ENCODE measurements around the gene BAAT.
"Not testable (repeated sequence)": the region's sequence is repeated elsewhere in the genome, so short reads cannot be mapped to it uniquely, and the experiment has no call there.

Gene BAAT

DNA sequence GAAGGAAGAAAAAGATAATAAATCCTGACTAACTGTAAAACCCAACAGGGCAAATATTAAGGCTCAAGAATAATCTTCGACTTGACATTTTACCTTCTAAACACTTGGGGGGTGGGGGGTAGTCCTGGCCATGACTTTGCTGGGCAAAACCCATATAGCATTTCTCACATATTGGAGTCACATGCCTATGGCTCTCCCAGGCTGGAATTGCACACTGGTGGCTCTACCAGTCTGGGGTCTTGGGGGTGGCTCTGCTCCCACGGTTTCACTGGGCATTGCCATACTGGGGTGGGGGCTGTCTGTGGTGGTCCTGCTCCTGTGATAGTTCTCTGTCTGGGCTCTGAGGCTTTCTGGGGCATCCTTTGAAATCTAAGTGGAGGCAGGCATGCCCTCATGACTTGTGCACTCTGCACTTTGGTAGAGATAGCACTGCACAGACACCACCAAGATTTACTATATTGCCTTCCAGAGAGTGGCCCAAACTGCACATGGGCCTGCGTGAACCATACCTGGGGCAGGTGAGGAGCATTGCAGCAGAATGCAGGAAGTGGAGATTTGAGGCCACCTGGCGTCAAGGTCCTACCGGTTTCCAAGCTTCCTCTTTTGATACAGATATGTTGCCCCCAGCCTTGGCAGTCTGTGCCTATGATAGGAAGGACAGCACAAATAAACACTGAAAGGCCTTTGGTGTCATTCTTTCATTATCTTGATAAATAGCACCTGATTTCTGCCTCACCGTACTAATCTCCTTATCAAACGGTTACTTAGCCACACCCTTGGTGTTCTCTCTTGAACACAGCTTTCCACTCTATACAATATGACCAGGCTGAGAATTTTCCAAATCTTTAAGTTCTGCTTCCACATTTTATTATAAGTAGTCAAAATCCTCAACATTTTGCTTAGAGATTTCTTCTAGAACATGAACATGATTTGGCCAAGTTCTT, 29.8 kb downstream of the BAAT start:
- DNase-seq (ENCODE audit: low spot score in 2 of 2) (no peak), ATAC-seq (no peak)
- Mint-ChIP-seq H3K9me3 (no peaks in the 10 kb centered on the region), H3K4me1 (no peaks in the 10 kb centered on the region), H3K36me3 (no peaks in the 10 kb centered on the region), H3K27ac (no peak overlapping the region), H3K4me3 (no peak overlapping the region)

DNA sequence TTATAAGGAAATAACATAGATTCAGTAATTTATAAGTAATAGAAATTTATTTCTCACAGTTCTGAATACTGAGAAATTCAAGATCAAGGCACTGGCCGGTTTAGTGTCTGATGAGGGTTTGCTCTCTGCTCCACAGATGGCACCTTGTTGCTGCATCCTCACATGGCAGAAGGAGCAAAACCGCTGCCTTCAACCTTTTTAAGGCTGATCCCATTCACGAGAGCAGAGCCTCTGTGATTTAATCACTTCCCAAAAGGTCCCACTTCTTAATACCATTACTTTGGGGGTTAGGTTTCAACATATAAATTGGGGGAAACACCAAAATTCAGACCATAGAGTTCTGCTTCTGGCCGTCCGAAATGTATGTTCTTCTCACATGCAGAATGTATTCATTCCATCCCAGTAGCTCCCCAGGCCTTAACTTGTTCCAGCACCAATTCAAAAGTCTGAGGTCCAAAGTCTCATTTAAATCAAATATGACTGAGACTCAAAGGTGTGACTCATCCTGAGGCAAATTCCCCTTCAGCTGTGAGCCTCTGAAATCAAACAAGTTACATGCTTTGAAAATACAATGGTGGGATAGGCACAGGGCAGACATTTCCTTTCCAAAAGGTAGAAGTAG, 30.6 kb downstream of the BAAT start:
- Mint-ChIP-seq H3K4me3 (no peak overlapping the region), H3K4me1 (no peaks in the 10 kb centered on the region), H3K36me3 (no peaks in the 10 kb centered on the region), H3K27ac (no peak overlapping the region), H3K9me3 (no peaks in the 10 kb centered on the region)
- DNase-seq (ENCODE audit: low spot score in 2 of 2) (no peak), ATAC-seq (no peak)

DNA sequence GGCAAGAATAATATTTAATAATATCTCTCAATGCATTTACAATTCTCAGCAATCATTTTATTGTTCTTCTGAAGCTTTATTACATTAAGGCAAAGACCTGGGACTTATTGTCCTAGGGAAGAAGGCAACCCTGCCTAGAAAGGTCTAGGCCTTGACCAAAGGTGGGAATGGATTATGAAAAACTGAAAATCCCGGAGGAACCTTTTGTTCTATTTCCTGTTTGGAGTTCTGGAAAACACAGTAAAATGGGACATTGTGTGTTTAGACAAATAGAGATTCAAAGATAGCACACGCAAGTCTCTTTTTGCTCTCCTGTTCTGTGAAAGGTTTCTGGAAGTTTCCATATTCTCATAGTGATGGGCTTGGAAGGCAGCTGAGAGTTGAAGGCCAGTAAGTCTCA, 31.1 kb downstream of the BAAT start:
- Mint-ChIP-seq H3K4me3 (no peak overlapping the region), H3K4me1 (no peaks in the 10 kb centered on the region), H3K36me3 (no peaks in the 10 kb centered on the region), H3K27ac (no peak overlapping the region), H3K9me3 (no peaks in the 10 kb centered on the region)
- ATAC-seq (no peak), DNase-seq (ENCODE audit: low spot score in 2 of 2) (no peak)

DNA sequence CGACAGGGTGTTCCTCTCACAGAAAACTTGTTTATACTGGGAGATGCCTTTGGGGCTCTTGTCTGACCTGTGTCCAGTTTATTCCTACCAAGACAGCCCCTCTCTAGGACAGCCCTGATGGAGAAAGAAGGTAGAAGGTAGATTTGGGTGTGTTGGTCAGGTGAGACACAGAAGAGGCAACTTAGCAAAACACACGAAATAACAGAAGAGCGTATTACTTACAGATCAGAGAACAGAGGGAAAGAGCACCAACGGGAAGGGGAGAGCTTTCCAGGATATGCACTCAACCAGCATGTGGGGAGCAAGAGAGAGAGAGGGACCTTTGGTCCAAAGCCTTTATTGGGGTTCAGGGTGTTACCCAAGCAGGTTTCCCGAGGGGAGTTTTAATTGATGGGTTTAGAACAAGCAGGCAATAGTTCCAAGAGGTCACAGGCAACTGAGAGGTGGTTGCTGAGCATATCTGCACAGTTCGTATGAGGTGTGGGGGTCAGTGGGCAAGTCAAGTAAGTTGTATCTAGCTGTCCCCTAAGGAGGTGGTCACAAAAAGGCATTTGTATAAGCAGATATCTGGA, 31.8 kb downstream of the BAAT start:
- Mint-ChIP-seq H3K4me3 (no peak overlapping the region), H3K27ac (no peak overlapping the region)

DNA sequence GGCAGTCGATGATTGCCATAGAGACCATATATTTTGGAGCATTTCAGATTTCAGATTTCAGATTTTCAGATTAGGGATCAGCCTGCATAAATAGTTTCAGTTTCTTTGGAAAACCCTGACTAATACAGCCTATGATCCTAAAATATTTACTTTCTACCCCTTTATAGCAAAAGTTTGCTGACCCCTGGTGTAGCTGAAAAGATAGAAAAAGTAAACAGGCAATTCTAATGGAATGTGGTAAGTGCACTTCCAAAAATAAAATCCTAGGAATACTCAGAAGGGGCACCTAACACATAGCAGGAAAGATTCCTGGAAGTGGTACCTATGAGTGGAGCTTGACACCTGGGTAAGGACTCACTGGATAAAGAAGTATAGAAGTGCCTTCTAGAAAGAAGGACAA, 34.5 kb downstream of the BAAT start:
- no peak overlapping the region for H3K4me3 Mint-ChIP-seq
- ATAC-seq (no peak), DNase-seq (ENCODE audit: low spot score in 2 of 2) (no peak)
- no peaks in the 10 kb centered on the region for H3K9me3 Mint-ChIP-seq
- H3K4me1 Mint-ChIP-seq: no peaks in the 10 kb centered on the region
- no peaks in the 10 kb centered on the region for H3K36me3 Mint-ChIP-seq
- no peak overlapping the region for H3K27ac Mint-ChIP-seq

More for the DNA sequence above, 31.8 kb downstream of the BAAT start:
- H3K9me3 Mint-ChIP-seq: no peaks in the 10 kb centered on the region
- DNase-seq (ENCODE audit: low spot score in 2 of 2) (no peak), ATAC-seq (no peak)
- H3K4me1 Mint-ChIP-seq: no peaks in the 10 kb centered on the region
- no peaks in the 10 kb centered on the region for H3K36me3 Mint-ChIP-seq

DNA sequence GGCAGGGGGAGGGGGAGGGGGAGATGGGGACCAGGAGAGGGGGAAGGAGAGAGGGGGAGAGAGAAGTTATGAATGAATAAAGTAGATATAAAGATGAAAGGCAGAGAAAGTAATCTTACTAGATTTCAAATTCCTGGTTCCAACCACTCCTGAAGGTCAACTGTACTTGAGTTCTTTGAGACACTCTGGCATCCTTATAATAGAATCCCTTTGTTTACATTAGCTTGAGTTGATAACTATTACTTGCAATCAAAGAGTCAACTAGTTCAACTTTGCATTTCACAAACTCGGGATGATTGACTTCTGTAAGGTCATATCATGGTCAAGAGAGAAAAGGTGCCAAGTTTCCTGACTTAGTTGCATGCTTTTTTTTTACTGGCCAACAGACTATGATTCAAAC, 42.2 kb downstream of the BAAT start:
- Mint-ChIP-seq H3K4me3 (no peak overlapping the region), H3K27ac (no peak overlapping the region), H3K9me3 (no peaks in the 10 kb centered on the region), H3K36me3 (no peaks in the 10 kb centered on the region), H3K4me1 (no peaks in the 10 kb centered on the region)
- DNase-seq (ENCODE audit: low spot score in 2 of 2) (no peak), ATAC-seq (no peak)

DNA sequence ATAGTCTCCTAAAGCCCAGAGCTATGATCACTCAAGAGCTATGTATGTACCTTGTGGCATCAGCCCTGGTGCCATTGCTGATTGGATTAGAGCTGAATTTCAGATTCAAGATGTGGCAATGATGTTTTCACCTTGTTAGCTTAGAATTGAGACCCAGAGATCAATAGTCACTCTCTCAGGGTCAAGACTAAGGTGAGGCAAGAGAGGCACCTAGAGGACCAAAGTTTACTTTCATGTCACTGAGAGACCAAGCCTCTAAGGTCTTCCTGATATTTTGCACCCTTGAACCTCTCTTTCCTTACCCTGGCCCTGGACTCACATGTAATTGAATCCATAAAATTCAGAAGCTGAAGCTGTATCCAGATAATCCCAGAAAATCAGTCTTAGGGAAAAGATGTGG, 42.8 kb downstream of the BAAT start:
- ATAC-seq: no peak
- Mint-ChIP-seq H3K36me3 (no peaks in the 10 kb centered on the region), H3K27ac (no peak overlapping the region)

DNA sequence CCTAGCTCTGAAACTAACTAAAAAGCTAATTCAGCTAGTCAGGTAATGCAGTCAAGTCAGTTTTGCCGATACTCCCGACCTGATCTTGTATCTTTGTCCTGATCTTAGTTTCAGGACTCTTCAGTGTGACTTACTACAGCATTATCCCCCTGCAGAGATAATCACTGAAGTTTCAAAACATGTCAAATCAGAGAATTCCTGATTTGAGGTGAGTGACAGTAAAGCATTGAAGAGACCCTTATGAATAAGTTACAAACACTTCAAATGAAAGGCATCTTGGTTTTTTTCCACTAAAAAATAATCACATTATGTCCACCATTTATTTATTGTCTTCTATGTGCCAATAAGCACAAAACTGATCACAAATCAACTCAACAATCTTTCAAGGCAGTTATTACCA, 47.6 kb downstream of the BAAT start:
- no peaks in the 10 kb centered on the region for H3K4me1 Mint-ChIP-seq

More for the DNA sequence above, 42.8 kb downstream of the BAAT start:
- no peak for DNase-seq (ENCODE audit: low spot score in 2 of 2)
- no peaks in the 10 kb centered on the region for H3K9me3 Mint-ChIP-seq
- H3K4me1 Mint-ChIP-seq: no peaks in the 10 kb centered on the region
- H3K4me3 Mint-ChIP-seq: no peak overlapping the region

DNA sequence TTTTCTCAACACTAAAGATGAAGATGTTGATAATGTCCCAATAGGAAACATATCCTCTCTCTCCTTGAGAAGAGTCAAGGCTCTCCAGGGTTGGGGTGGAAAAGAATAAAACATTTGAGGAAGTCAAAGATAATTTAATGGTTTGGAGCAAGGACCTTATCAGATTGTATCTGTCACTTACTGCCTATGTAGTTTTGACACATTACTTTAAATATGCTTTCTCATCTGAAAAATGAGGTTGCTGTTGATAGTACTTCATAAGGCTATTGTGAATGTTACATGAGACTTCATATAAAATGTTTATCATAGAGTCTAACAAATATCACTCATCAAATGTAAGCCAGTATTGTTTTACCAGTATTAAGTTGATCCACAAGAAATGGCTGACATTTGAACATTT, 48.7 kb downstream of the BAAT start:
- DNase-seq (ENCODE audit: low spot score in 2 of 2): no peak
- no peak overlapping the region for H3K27ac Mint-ChIP-seq
- no peaks in the 10 kb centered on the region for H3K4me1 Mint-ChIP-seq
- ATAC-seq: no peak
- no peaks in the 10 kb centered on the region for H3K9me3 Mint-ChIP-seq
- H3K4me3 Mint-ChIP-seq: no peak overlapping the region
- no peaks in the 10 kb centered on the region for H3K36me3 Mint-ChIP-seq

More for the DNA sequence above, 47.6 kb downstream of the BAAT start:
- Mint-ChIP-seq H3K27ac (no peak overlapping the region), H3K4me3 (no peak overlapping the region), H3K9me3 (no peaks in the 10 kb centered on the region), H3K36me3 (no peaks in the 10 kb centered on the region)
- DNase-seq (ENCODE audit: low spot score in 2 of 2) (no peak), ATAC-seq (no peak)

DNA sequence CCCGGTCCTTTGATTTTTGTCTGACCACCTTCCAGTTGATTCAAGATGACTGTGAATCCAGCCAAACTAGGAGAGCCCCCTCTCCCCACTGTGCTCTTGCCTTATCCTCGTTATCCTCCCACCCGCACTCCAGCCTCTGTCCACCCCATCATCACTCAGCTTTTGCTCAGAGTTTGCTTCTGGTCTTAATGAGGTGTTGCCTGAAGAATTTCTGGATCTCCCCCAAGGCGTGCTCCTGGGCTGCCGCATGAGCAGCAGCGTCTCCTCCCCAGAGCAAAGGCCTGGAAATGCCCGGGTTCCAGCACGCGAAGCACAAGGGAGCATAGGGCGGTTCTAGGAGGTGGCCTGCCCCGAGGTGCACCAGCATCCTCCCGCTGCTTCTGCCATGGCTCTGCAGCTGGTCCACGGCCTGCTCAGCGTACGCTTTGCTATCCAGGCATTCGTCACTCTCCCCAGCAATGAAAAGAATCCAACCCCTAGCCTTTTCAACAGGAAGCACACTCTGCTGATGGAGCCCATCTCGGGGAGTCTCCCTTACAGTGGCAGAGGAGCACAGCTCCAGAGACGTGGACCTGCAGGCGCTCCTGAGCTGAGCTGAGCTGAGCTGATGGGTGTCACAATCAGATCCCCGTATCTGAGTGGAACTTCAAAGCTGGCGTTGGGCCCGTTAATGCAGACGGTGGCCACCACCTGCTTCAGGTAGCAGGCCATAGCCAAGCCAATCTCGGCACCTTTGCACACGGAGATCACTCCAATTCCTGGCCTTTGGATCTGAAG, 50.7 kb downstream of the BAAT start:
- DNase-seq (ENCODE audit: low spot score in 2 of 2): no peak
- ATAC-seq: peak; percentile 31

DNA sequence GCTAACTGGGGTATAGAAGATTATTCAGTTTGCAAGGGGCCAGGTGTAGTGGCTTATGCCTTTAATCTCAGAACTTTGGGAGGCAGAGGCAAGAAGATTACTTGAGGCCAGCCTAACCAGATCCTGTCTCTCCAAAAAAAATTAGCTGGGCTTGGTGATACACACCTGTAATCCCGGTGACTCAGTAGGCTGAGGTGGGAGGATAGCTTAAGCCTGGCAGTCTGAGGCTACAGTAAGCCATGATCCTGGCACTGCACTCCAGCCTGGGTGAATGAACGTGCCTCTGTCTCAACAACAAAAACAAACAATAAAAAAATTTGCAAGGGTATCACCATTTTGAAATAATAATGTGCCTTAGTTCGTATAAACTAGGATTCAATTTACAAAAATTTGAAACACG, 51.3 kb downstream of the BAAT start:
- Mint-ChIP-seq H3K36me3 (no peaks in the 10 kb centered on the region), H3K4me1 (no peaks in the 10 kb centered on the region), H3K9me3 (no peaks in the 10 kb centered on the region), H3K4me3 (no peak overlapping the region), H3K27ac (no peak overlapping the region)
- ATAC-seq (no peak), DNase-seq (ENCODE audit: low spot score in 2 of 2) (no peak)

More for the DNA sequence above, 50.7 kb downstream of the BAAT start:
- Mint-ChIP-seq H3K27ac (no peak overlapping the region), H3K4me1 (no peaks in the 10 kb centered on the region), H3K36me3 (no peaks in the 10 kb centered on the region), H3K9me3 (no peaks in the 10 kb centered on the region), H3K4me3 (no peak overlapping the region)

DNA sequence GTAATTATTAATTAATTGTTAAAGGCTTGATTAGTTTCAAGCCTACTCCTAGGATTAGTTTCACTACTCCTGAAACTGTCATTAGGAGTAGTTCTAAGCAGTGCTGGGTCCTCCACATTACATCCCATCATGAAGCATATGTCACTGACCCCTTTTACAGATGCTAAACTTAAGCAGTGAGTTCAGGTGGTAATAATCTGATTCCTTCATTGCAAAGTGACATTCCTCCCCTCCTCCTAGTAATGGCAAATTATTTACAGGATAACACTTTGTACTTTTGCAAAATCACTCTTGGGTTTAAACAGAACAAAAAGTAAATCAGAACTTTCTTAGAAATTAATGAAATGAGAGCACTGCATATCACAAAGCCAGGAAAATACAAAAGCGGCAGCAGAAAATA, 52.4 kb downstream of the BAAT start:
- H3K4me1 Mint-ChIP-seq: no peaks in the 10 kb centered on the region
- no peak overlapping the region for H3K4me3 Mint-ChIP-seq
- DNase-seq (ENCODE audit: low spot score in 2 of 2) (no peak), ATAC-seq (no peak)
- peaks cover 2% of the 10 kb centered on the region for H3K9me3 Mint-ChIP-seq
- no peak overlapping the region for H3K27ac Mint-ChIP-seq
- no peaks in the 10 kb centered on the region for H3K36me3 Mint-ChIP-seq

DNA sequence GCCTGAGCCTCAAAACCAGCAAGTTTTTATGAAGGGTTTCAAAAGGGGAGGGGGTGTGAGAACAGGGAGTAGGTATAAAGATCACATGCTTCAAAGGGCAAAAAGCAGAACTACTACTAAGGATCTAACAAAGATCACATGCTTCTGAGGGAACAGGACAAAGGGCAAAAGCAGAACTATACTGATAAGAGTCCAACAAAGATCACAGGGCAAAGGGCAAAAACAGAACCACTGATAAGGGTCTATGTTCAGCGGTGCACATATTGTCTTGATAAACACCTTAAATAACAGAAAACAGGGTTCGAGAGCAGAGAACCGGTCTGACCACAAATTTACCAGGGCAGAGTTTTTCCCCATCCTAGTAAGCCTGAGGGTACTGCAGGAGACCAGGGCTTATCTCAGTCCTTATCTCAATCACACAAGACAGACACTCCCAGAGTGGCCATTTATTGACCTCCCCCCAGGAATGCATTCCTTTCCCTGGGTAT, 57.3 kb downstream of the BAAT start:
- H3K9me3 Mint-ChIP-seq; H3K4me1 Mint-ChIP-seq; ATAC-seq; H3K36me3 Mint-ChIP-seq; H3K4me3 Mint-ChIP-seq; H3K27ac Mint-ChIP-seq; DNase-seq (ENCODE audit: low spot score in 2 of 2): not testable (repeated sequence)

DNA sequence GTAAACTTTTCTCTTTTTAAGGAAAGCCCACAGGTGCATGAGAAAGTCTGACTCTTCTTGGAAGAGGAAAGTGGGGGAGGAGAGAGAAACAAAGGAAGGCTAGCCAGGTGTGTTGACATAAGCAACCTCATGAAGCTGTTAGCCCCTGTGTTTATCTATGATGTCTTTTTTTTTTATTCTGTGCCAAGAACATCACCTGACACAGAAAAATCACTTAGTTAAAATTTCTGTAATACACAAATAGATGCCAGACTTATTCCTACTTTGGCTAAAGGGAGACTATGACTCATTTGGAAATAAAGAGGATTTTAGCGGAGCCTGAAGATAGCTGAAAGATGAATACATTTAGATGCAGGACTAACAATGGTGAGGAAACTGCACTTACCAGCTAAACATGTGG, 58.3 kb downstream of the BAAT start:
- no peak for DNase-seq (ENCODE audit: low spot score in 2 of 2)
- Mint-ChIP-seq H3K27ac (no peak overlapping the region), H3K4me1 (no peaks in the 10 kb centered on the region), H3K4me3 (no peak overlapping the region), H3K36me3 (no peaks in the 10 kb centered on the region), H3K9me3 (peaks cover 5% of the 10 kb centered on the region)
- ATAC-seq: no peak

DNA sequence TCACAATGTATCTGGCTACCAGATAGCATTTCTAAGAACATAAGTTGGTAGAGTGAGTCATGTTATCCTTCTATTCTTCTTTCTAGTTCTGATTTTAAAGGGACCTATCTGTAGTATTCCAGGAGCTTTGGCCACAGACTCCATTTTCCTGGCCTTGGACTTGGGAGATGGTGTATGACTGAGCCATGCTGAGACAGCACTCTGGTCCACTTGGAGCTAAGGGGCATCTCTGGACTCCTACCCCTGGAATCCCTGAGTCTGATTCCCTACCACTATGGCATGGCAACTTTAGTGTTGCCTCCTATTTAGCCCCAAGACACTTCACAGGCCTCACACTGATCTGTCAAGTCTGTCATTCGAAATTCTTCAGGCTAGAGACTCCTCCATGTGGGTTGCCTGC, 58.8 kb downstream of the BAAT start:
- no peak for ATAC-seq
- DNase-seq (ENCODE audit: low spot score in 2 of 2): no peak
- no peak overlapping the region for H3K27ac Mint-ChIP-seq
- H3K4me3 Mint-ChIP-seq: no peak overlapping the region
- H3K36me3 Mint-ChIP-seq: no peaks in the 10 kb centered on the region
- no peaks in the 10 kb centered on the region for H3K4me1 Mint-ChIP-seq
- peaks cover 5% of the 10 kb centered on the region for H3K9me3 Mint-ChIP-seq

All from stimulated activated effector memory CD8-positive, alpha-beta T cell treated with anti-CD3 and anti-CD28 coated beads, Interleukin-12 subunit alpha, Interleukin-12 subunit beta, amount 100 ng/mL, for 72 hours (primary cell).